HG03064 (cell line): ENCODE results near the gene NTM.

ENCODE experiments used
- ATAC-seq: cut with Tn5 transposase; IDR thresholded peaks from one replicate; pipeline ENCODE4 v1.9.1; 2021; ENCODE audit warnings: low read depth; ENCODE audit not compliant: unreplicated experiment

NTM gene

GRCh38 chr11:131458421-131458820 is 88.0 kb downstream of the NTM start:
- ATAC-seq, result no peak

- no peak for ATAC-seq
These were observed 90.5 kb downstream of the NTM start for GRCh38 chr11:131460931-131461330.

GRCh38 chr11:131462622-131463021 is 92.2 kb downstream of the NTM start:
- no peak for ATAC-seq

GRCh38 chr11:131463162-131463561 is 92.7 kb downstream of the NTM start:
- no peak for ATAC-seq

- no peak for ATAC-seq
These were observed 93.4 kb downstream of the NTM start for GRCh38 chr11:131463649-131464425.

GRCh38 chr11:131464461-131464860 is 94.0 kb downstream of the NTM start:
- no peak for ATAC-seq

GRCh38 chr11:131465039-131465438 is 94.6 kb downstream of the NTM start:
- ATAC-seq, result no peak

GRCh38 chr11:131465746-131466145 is 95.3 kb downstream of the NTM start:
- ATAC-seq, result no peak

- no peak for ATAC-seq
These were observed 97.4 kb downstream of the NTM start for GRCh38 chr11:131467645-131468394.

- no peak for ATAC-seq
These were observed 98.2 kb downstream of the NTM start for GRCh38 chr11:131468565-131468964.

- no peak for ATAC-seq
These were observed 100.0 kb downstream of the NTM start for GRCh38 chr11:131470216-131470925.

GRCh38 chr11:131471976-131472375 is 101.6 kb downstream of the NTM start:
- ATAC-seq, result no peak

- no peak for ATAC-seq
These were observed 104.5 kb downstream of the NTM start for GRCh38 chr11:131474947-131475346.

- no peak for ATAC-seq
These were observed 105.9 kb downstream of the NTM start for GRCh38 chr11:131476266-131476665.

- no peak for ATAC-seq
These were observed 107.9 kb downstream of the NTM start for GRCh38 chr11:131478341-131478740.

GRCh38 chr11:131481303-131481702 is 110.9 kb downstream of the NTM start:
- no peak for ATAC-seq

GRCh38 chr11:131481971-131482370 is 111.6 kb downstream of the NTM start:
- ATAC-seq, result no peak

GRCh38 chr11:131483453-131483852 is 113.0 kb downstream of the NTM start:
- no peak for ATAC-seq

GRCh38 chr11:131483877-131484276 is 113.5 kb downstream of the NTM start:
- ATAC-seq, result no peak

- ATAC-seq, result no peak
These were observed 115.7 kb downstream of the NTM start for GRCh38 chr11:131486100-131486499.

- ATAC-seq, result no peak
These were observed 116.7 kb downstream of the NTM start for GRCh38 chr11:131486937-131487635.
